ENCODE measurements around the gene GNRH2.
"Not testable (repeated sequence)": the region's sequence is repeated elsewhere in the genome, so short reads cannot be mapped to it uniquely, and the experiment has no call there.

Gene GNRH2, protein sequence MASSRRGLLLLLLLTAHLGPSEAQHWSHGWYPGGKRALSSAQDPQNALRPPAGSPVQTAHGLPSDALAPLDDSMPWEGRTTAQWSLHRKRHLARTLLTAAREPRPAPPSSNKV

DNA sequence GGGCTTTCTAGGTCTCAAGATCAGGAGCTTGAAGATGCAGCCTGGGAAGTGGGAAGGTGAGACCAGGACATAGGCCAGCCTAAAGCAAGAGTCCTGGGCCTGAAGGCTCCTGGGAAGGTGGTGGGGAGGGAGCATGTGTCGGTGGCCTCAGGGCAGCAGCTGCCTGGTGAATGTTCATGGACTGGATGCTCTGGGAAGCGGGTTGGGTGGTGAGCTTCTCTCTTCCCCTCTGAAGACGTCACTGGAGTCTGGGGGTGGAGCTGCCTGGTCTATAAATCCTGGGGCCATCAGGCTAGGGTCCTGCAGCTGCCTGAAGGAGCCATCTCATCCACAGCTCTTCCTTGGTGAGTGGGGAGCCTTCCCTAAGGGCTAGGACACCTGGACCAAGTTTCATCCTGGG lies at the start of gene GNRH2:
GNRH2 (plus strand) TSS at position 301 of the 400 bp plus-strand sequence. CDS start 793 bp downstream, outside the sequence.
- no peak for FAIRE-seq

DNA sequence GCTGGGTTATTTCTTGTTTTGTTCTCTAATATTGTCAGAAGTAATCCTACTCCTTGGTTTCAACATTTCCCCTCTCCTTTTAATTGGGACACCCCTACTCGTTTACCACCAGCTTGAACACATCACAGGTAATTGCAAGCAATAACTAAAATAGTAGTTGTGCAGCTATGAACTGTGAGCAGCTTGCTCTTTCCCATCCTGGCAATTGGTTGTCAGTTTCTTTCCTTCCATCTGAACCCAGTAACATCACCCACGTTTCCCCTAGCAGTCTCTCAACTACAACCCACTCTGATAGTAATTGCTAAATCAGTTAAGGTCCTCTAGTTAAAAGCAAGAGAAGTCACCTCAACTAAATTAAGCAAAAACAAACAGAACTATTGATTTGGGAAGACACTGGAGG lies 47.6 kb upstream of the GNRH2 start:
- FAIRE-seq: no peak

DNA sequence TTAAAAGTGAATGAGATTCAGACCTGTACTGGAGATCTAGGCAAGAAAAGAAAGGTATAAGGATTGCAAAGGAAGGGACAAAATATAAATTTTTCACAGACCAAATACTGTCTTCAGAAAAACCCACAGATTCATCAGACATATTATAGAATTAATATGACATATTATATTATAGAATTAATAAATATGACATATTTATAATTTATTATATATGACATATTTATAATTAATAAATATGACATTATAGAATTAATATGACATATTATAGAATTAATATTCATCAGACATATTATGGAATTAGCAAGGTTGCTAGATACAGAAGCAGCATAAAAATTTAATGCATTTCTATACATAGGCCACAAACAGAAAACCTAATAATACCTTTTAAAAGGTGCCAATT lies 44.7 kb upstream of the GNRH2 start:
- FAIRE-seq: peak; percentile 19

DNA sequence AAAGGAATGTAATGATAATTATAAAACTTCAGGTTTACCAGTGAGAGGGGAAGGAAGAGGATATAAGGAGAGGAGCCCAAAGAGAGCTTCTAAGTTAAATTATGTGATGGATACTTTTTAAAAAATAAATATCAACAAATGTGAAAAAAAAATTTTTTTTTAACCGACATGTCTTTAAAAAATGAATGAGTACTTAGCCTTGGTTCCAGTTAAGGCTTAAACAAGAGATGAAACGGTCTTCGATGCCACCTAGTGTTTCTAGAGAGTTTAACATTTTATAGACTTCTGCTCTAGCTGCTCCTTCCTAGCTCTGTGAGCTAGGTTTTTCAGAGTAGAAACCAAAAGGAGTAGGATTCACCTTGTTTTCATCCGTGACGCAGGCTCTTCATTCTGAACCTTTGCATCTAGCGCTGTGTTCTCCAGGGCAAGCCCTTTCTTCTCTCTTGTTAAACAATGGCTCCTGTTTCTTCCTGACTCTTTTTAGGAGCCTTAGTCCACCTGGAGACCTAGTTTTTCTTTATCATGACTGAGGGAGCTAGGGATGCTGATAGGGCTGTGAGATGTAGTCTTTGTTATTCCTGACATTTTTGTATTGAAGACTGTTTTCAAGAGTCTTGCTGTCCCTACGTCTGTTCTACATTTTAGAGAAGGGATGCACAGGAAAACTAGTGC lies 42.4 kb upstream of the GNRH2 start:
- no peak for FAIRE-seq

DNA sequence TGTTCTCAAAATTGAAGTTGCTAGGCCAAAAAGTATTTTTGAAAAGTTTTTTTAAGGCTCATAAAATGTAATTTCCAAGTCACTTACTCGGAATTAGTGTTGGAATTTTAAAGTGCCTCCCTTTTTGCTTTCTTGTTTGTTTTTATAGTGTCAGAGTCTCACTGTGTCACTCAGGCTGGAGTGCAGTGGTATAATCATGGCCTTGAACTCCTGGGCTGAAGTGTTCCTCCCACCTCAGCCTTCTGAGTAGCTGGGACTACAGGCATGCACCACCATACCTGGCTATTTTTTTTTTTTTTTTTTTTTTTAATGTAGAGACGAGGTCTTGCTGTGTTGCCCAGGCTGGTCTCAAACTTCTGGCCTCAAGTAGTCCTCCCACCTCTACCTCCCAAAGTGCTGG lies 40.0 kb upstream of the GNRH2 start:
- FAIRE-seq: no peak

DNA sequence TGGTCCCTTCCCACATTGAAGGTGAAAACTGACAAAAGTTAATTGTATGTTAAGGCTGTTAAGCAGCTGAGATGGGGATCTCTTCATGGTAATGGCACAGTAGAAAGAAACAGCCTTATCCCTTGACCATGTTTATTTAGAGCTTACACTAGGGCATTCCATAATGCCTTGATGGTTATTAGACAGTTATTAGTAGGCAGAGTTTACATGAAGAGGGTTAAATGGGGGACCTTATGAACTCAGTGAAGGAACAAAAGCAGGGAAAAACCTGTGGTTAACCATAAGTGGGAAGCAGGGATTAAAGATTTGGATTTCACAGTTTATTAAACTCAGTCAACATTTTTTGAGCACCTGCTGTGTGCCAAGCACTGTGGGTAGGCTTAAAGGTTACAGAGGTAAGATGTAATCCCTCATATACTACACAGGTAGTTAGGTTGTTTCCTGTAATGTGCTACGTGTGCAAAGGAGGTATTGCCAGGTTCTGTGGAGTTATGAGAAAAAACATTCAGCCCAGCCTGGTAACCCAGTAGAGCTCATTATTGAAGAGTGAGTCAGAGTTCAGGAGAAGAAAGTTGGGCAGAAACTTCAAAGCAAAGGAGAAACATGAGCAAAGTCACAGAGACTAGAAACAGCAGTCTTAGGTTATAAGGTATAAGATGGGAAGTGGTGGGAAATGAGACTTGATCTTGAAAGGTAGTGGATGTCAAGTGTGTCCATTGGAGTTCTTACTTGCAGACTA lies 32.3 kb upstream of the GNRH2 start:
- no peak for FAIRE-seq

DNA sequence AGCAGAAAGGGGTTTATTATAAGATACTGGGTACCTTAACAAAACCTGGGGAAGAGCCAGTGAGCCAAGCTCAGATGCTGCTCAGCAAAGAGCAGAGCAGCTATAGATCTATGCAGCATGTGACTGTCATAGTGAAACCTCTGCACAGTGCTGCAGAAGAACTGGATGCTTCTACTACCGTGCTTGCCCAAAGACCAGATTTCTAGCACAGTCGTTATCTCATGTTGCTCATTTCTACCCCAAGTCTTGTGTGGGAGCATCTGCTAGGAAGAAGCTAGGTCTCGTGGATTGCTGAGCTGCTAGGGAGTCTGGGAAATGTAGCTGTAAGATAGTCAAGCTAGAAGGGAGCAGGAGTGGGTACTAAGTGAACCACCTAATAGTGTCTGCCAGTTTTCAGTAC lies 31.7 kb upstream of the GNRH2 start:
- no peak for FAIRE-seq

DNA sequence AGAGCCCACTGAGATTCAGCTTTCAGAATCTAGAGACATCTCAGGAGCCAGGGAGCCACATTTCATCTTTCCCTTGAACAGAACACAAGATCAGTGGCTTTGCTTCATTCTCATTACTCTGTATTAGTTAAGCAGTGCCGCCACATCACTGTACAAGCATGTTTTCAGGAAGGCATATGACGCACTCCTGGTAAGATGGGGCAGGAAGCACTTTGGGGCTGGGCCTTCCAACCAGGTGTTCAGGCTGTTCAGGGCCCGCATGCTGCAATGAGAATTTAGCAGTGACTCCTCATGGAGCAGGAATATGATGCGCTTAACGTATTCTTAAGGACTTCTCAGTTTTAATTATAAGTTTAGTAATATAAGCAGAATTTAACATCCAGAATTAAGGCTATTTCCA lies 29.7 kb upstream of the GNRH2 start:
- no peak for FAIRE-seq

DNA sequence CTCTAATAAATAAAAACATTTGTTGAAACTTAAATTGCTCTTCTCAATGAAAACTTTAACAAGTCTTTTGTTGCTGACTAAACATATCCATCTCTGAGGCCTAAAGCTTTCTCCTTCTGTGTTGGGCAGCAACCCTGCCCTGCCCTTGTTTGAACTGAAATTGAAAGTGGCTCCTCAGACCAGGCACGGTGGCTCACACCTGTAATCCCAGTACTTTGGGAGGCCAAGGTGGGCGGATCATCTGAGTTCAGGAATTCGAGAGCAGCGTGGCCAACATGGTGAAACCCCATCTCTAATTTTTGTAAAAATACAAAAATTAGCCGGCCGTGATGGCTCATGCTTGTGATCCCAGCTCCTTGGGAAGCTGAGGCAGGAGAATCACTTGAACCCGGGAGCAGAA lies 29.2 kb upstream of the GNRH2 start:
- no peak for FAIRE-seq

DNA sequence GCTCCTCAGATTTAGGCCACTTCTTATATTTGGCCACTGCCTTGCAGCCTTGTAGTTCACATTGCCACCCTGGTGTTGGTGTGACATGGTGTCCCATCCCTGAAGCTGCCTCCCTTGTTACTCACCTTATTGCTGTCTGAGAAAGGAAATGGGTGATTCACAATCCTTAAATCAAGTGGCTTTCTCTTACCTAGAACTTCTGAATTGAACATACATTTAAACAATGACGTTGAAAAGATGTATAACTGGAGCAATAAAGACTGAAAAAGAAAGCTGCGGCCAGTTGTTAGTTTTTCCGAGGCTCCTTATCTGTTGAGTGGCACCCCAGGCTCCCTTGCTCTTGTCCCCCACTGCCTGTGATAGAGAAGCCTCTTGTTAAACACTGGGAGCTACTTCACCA lies 28.8 kb upstream of the GNRH2 start:
- FAIRE-seq: no peak

DNA sequence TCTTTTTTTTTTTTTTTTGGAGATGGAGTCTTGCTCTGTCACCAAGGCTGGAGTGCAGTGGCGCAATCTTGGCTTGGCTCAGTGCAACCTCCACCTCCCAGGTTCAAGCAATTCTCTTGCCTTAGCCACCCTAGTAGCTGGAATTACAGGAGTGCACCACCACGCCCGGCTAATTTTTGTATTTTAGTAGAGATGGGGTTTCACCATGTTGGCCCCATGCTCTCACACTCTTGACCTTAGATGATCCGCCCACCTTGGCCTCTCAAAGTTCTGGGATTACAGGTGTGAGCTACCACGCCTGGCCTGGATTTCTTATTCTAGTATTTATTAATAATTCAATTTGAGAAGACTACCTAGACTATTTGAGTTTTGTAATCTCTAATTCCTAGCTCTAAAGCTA lies 28.1 kb upstream of the GNRH2 start:
- FAIRE-seq: not testable (repeated sequence)

DNA sequence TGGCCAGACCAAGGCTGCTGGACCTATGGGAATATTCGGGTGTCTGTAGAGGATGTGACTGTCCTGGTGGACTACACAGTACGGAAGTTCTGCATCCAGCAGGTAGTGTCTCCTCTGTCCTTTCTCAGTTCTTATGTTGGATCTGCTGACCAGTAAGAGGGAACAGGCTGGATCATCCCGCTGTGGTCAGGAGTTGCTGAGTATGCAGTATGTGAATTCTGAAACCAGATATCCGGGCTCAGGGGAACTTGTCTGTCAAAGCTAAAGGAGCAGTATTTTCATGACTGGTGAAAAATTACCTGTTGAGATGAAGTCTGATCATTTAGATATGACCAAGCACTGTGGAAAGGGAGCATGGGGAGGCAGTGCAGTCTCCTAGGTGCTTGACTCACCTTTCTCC lies 22.1 kb upstream of the GNRH2 start:
- no peak for FAIRE-seq

DNA sequence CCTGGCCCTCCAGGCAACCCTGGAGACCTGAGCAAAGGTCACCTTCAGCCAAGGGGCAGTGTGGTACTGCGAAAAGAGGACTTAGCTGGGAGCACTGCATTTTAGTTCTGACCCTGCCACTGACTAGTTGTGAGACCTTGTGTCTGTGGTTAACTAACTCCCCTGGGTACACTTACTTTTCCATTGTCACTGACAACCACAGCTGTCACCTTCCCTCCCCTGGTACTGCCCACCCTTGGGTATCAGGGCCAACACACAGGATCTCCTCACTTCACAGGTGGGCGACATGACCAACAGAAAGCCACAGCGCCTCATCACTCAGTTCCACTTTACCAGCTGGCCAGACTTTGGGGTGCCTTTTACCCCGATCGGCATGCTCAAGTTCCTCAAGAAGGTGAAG lies 21.6 kb upstream of the GNRH2 start:
- no peak for FAIRE-seq

DNA sequence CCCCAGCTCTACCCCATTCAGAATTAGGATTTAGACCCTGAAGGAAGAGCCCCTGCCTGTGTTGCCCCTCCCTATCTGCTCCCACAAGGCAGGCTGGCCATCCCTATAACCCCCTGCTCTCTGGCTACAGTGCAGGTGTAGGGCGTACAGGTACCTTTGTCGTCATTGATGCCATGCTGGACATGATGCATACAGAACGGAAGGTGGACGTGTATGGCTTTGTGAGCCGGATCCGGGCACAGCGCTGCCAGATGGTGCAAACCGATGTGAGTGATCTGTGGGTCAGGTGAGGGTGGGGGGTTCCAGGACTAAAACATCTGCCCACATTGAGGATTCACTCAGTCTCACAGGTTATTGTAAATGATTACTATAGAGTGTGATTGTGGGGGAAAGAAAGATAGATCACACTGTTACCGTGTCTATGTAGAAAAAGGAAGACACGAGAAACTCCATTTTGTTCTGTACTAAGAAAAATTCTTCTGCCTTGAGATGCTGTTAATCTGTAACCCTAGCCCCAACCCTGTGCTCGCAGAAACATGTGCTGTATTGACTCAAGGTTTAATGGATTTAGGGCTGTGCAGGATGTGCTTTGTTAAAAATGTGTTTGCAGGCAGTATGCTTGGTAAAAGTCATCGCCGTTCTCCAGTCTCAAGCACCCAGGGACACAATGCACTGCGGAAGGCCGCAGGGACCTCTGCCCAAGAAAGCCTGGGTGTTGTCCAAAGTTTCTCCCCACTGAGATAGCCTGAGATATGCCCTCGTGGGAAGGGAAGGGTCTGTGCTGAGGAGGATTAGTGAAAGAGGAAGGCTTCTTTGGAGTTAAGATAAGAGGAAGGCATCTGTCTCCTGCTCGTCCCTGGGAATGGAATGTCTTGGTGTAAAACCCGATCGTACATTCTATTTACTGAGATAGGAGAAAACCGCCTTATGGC lies 20.6 kb upstream of the GNRH2 start:
- FAIRE-seq: not testable (repeated sequence)

DNA sequence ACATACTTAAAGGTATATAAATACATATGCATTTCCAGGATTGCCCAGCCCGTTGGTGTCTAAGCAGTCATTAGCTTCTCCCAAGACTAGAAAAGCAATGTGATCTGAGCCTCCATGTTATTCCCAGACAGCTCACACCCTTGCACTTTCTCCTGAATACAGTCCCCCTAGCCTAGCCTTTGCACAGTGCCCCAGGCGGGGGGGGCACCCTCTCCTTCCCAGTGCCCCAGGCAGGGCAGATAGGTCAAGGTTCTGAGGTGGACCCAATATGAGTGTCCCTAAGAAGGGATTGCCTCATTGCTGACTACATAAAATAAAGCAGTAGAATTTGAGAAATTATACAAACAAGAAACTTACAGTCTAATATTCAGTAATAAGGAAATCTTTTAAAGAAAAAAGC lies 15.4 kb upstream of the GNRH2 start:
- FAIRE-seq: no peak

DNA sequence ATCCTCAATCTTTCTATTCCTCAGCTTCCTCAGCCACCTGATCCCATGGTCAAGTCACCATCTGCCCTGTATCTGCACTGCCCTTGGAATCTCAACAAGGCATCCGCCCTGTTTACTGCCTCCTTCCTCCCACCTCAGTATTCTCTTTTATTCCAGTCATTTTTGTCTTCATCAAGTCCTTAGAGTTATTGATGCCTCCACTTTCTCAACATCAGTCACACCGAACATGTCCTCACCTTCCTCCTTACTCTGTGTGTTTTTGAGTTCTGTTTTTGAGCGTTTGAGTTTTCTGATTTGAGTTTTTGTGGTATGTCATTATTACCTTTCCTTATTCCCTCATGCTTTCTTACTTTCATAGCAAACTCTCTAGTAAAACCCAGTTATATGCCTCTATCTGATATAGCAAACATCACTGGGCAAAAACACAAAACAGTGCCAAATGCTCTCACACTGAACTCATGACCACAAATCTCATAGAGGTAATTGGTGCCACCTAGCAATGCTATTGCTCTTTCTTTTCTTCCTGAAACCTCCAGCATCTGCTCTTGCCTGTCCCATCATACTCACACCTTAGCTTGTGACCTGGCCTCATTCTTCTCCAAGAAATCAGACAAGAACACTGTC lies 11.8 kb upstream of the GNRH2 start:
- FAIRE-seq: no peak

DNA sequence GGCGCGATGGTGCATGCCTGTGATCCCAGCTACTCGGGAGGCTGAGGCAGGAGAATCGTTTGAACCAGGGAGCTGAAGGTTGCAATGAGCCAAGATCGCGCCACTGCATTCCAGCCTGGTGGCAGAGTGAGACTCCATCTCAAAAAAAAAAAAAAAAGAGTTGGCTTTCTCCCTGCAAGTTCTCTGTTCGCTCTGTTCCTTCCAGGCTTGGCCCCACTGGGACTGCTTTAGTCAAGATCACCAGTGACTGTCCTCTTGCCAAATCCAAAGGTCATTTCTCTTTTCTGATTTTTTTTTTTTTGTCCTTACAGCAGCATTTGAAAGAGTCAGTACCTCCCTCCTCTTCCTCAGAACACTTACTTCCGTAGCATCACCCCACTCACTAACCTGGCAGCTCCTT lies 10.8 kb upstream of the GNRH2 start:
- FAIRE-seq: no peak

DNA sequence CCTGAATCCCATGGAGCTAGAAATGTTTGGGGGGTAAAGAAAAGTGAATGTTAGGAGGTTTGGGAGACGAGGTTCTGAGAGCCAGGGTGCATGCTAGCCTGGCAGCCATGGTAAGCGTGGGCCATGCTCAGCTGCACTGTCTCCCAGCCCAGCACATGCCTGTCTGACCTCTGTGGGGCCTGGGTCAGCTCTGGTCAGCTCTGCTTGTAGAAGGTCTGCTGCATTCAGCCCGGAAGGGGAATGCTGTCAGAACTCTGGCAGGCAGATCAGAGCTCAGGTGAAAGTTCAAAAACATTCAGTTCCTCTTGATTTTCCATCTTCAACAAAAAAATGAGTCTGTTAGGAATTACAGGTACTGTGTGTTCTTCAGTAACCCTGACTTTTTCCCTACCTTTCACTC lies 5.8 kb upstream of the GNRH2 start:
- no peak for FAIRE-seq

DNA sequence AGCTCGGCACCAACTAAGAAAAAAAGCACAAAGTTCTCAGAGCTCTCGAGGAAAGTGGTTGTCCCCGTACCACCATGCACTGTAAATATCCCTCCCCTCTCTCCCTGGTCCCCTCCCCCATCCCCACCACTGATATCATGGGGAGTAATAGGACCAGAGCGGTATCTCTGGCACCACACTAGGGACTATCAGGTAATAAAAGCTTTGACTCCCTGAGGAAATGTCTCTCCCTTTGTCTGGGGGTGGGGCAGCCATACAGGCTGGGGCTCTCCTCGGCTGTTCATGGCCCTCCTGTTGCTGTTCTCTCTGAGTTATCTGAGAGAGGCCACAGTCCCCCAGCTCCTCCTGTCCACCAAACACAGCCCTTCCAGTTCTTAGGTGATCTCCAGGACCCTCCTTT lies 5.0 kb upstream of the GNRH2 start:
- no peak for FAIRE-seq

DNA sequence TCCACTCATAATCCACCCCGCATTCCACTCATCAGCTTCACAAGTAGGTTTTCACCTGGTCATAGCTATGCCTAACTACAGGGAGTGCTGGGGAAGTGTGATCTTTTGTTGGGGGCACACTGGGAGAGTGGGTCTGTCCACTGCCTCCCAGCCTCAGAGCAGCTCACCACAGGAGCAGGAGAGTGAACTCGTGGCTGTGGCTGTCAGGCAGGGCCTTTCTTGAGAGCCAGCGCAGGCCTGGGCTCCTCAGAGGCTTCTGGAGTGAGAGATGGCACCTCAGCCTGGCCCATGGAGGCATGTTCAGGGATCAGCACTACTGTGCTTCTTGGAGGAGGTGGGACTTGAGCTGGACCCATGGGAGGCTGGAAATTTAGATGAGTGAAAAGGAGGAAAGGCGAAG lies 4.0 kb upstream of the GNRH2 start:
- no peak for FAIRE-seq

DNA sequence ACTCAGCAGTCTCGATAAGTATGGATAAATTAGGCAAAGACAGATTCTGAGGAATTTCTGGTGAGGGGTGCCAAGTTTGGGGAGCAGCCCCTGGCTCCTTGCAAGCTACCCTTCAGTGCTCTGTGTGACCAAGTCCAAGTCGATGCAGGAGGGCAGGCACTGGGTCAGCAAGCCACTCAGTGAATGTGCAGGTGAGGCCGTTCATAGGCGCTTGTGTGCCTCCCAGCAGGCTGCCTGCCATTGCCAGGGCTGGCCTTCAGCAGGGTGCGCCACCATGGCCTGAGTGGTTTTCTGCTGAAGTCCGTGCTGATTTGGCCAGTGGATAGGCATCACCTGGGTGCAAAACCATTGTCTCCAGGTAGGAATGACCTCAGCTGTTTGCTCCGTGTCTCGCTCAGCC lies 3.3 kb upstream of the GNRH2 start:
- FAIRE-seq: no peak

DNA sequence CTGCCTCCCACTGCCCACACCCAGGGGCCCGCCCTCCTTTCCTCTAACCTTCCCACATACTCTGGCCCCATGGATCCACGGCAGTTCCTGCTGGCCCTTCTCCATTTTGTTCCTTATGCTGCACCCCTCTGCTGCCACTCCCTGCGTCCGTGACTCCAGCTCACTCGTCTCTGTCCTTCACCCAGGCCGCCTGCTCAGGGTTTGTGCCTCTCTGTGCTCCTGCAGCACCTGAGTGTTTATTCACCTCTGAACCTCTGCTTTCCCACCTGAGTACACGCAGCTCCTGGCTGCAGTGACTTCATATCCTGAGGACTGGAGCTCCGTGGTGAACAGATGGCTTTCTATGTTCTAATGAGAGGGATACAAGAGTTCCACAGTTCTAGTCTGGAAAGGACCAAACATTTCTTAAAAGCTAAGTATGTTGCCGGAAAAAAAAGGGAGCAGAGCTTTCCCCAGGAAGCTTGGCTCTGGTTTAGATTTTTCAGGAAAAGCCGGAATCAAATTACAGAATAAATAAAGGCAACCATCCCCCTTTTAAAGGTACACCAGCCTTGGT lies 1.5 kb upstream of the GNRH2 start:
- FAIRE-seq: no peak

DNA sequence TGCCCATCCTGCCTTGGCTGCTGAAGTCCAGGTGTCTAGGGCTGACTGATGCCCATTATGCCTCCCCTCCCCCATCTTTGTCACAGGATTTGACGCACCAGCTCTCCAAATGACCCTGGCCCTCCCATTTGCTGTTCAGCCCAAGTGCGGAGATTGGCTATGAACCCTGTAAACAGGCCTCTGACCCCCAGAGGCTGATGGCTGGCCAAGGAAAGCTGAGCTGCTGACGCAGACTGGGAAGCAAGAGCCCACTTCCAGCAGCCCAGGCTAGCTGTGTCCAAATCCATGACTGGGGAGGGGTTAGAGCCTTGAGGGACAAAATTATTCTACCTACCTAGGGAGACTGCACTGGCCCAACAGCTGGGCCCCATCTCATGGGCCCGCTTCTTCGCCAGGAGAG lies 797 bp upstream of the GNRH2 start:
- no peak for FAIRE-seq
